BE2C (cell line): Measurements from ENCODE around the gene IL4R.

Experiments
- DNase-seq: peaks from one replicate; pipeline ENCODE4 v3.0.0-alpha.2; 2020
- H3K27me3 ChIP-seq: fragments of 250-450 bp; sonication (Bioruptor Pico); 2 replicates; pipeline ENCODE4 v1.5.1; 2020; ENCODE audit warnings: mild to moderate bottlenecking
- H3K36me3 ChIP-seq: fragments of 250-450 bp; sonication (Bioruptor Pico); 2 replicates; pipeline ENCODE4 v1.5.1; 2020; ENCODE audit warnings: mild to moderate bottlenecking
- H3K4me1 ChIP-seq: fragments of 250-450 bp; sonication (Bioruptor Pico); 2 replicates; pipeline ENCODE4 v1.5.1; 2020
- H3K4me3 ChIP-seq: 2 replicates; pipeline ENCODE4 v1.5.1; 2011; ENCODE audit warnings: low read depth, low read length
- H3K9me3 ChIP-seq: fragments of 250-450 bp; sonication (Bioruptor Pico); 2 replicates; pipeline ENCODE4 v1.5.1; 2020
- CTCF ChIP-seq: IDR thresholded peaks from 2 replicates; pipeline ENCODE4 v1.5.1; 2012; ENCODE audit warnings: mild to moderate bottlenecking, low read depth, low read length

IL4R gene

GRCh38 chr16:27311897-27312303 is 1.9 kb upstream of the IL4R start:
- Histone ChIP-seq H3K36me3 (no peaks in the 10 kb centered on the region), H3K9me3 (no peaks in the 10 kb centered on the region; the same call in 1 of the 2 replicates), H3K4me3 (no peak overlapping the region), H3K4me1 (no peaks in the 10 kb centered on the region), H3K27me3 (peaks cover 39% of the 10 kb centered on the region)
- no peak for TF ChIP-seq CTCF
- DNase-seq, result no peak

GRCh38 chr16:27312580-27313421 is 973 bp upstream of the IL4R start:
- H3K4me1 ChIP-seq, result no peaks in the 10 kb centered on the region
- H3K36me3 ChIP-seq, result no peaks in the 10 kb centered on the region
- no peak for DNase-seq
- no peak overlapping the region for H3K4me3 ChIP-seq
- H3K9me3 ChIP-seq, result no peaks in the 10 kb centered on the region; the same call in 1 of the 2 replicates
- TF ChIP-seq CTCF, result no peak
- peaks cover 39% of the 10 kb centered on the region for H3K27me3 ChIP-seq

- Histone ChIP-seq H3K27me3 (peaks cover 39% of the 10 kb centered on the region), H3K4me1 (no peaks in the 10 kb centered on the region), H3K36me3 (no peaks in the 10 kb centered on the region), H3K4me3 (no peak overlapping the region; the same call in 1 of the 2 replicates), H3K9me3 (no peaks in the 10 kb centered on the region; the same call in 1 of the 2 replicates)
- no peak for DNase-seq
- no peak for TF ChIP-seq CTCF
Observed at GRCh38 chr16:27314161-27314723, 468 bp downstream of the IL4R start.

GRCh38 chr16:27314986-27315332 is 1.2 kb downstream of the IL4R start:
- no peak for TF ChIP-seq CTCF
- no peak for DNase-seq
- no peak overlapping the region for H3K4me3 ChIP-seq
- no peaks in the 10 kb centered on the region for H3K36me3 ChIP-seq
- no peaks in the 10 kb centered on the region for H3K4me1 ChIP-seq
- H3K9me3 ChIP-seq, result no peaks in the 10 kb centered on the region; the same call in 1 of the 2 replicates
- H3K27me3 ChIP-seq, result peaks cover 39% of the 10 kb centered on the region

- TF ChIP-seq CTCF, result no peak
- no peak for DNase-seq
- Histone ChIP-seq H3K9me3 (no peaks in the 10 kb centered on the region; the same call in 1 of the 2 replicates), H3K4me1 (no peaks in the 10 kb centered on the region), H3K36me3 (no peaks in the 10 kb centered on the region), H3K27me3 (peaks cover 39% of the 10 kb centered on the region), H3K4me3 (no peak overlapping the region)
Observed at GRCh38 chr16:27315333-27316037, 1.7 kb downstream of the IL4R start.
